Cardiac fibroblast (primary cell): Measurements from ENCODE around the gene RGS4.
A peak's percentile ranks its signal among the peaks of the same experiment; 100 is the strongest.
"Not testable (repeated sequence)": the region's sequence is repeated elsewhere in the genome, so short reads cannot be mapped to it uniquely, and the experiment has no call there.

Experiments used
- DNase-seq, 2 donors: peaks; one replicate each; pipeline versions ENCODE4 v3.0.0 to v3.0.0-alpha.2; 2010; ENCODE audit warnings: low read depth in 2 of 2
- H3K4me3 ChIP-seq, 2 donors: replicated peaks in 1 of 2; 1 replicate in 1 of 2; 2 replicates in 1 of 2; pipeline ENCODE4 v1.5.1; 2011; ENCODE audit warnings: low read depth in 2 of 2, low read length in 2 of 2, mild to moderate bottlenecking in 2 of 2, moderate library complexity in 1 of 2
- CTCF ChIP-seq: IDR thresholded peaks from one replicate; pipeline ENCODE4 v1.5.1; 2011; ENCODE audit warnings: low read depth, mild to moderate bottlenecking, low read length, inconsistent platforms

The RGS4 gene

GRCh38 chr1:163082971-163083370, 13.8 kb downstream of the RGS4 start:
- H3K4me3 ChIP-seq: no peak overlapping the region
- TF ChIP-seq CTCF: no peak
- peak; percentile 33 to 57 for DNase-seq

GRCh38 chr1:163083690-163084089, 14.5 kb downstream of the RGS4 start:
- no peak overlapping the region for H3K4me3 ChIP-seq
- DNase-seq: peak in 1 of 2 donors; percentile 63
- TF ChIP-seq CTCF: no peak

- no peak overlapping the region for H3K4me3 ChIP-seq
- no peak for TF ChIP-seq CTCF
- peak; percentile 25 to 45 for DNase-seq
Measured at GRCh38 chr1:163084330-163084729, 15.2 kb downstream of the RGS4 start.

- no peak overlapping the region for H3K4me3 ChIP-seq
- no peak for TF ChIP-seq CTCF
- peak; percentile 25 to 60 for DNase-seq
Measured at GRCh38 chr1:163085041-163085903, 16.1 kb downstream of the RGS4 start.

- TF ChIP-seq CTCF: no peak
- DNase-seq: peak in 1 of 2 donors; percentile 52
- no peak overlapping the region for H3K4me3 ChIP-seq
Measured at GRCh38 chr1:163085904-163086268, 16.7 kb downstream of the RGS4 start.

- DNase-seq, H3K4me3 ChIP-seq: not testable (repeated sequence)
Measured at GRCh38 chr1:163089117-163089516, 20.0 kb downstream of the RGS4 start.

GRCh38 chr1:163090321-163090945, 21.3 kb downstream of the RGS4 start:
- no peak for TF ChIP-seq CTCF
- no peak overlapping the region for H3K4me3 ChIP-seq
- peak; percentile 46 to 81 for DNase-seq
